Neural cell (in vitro differentiated cells): ENCODE measurements around the gene CLDND1. TPM values are rescaled to one million over a fixed set of nuclear protein-coding genes. Genes with fewer than 3 reads are reported as not detected.

Experiments
- H2AFZ ChIP-seq: fragments of 200-600, 300-800 bp; sonication (generic), shearing (Covaris generic); 2 replicates; pipeline ENCODE4 v1.6.0; 2014; ENCODE audit warnings: low read depth, mild to moderate bottlenecking, antibody characterized with exemption, low read length, moderate library complexity
- H3F3A ChIP-seq: fragments of 200-600 bp; shearing (Covaris generic); 2 replicates; pipeline ENCODE4 v1.6.1; 2016; ENCODE audit warnings: mild to moderate bottlenecking, moderate library complexity, mixed read lengths, antibody characterized with exemption, low read length; ENCODE audit not compliant: insufficient read depth, poor library complexity, severe bottlenecking
- H3K27ac ChIP-seq: fragments of 200-600, 300-800 bp; sonication (generic), shearing (Covaris generic); 2 replicates; pipeline ENCODE4 v1.5.1; 2014; ENCODE audit warnings: mild to moderate bottlenecking, low read length, moderate library complexity
- H3K27me3 ChIP-seq: fragments of 300-800, 200-600 bp; sonication (generic), shearing (Covaris generic); 2 replicates; pipeline ENCODE4 v1.6.0; 2014; ENCODE audit warnings: mild to moderate bottlenecking, low read depth, low read length, moderate library complexity; ENCODE audit not compliant: insufficient read depth
- H3K36me3 ChIP-seq: fragments of 300-800, 200-600 bp; sonication (generic), shearing (Covaris generic); 2 replicates; pipeline ENCODE4 v1.5.1; 2014; ENCODE audit warnings: mild to moderate bottlenecking, antibody characterized with exemption, low read length, moderate library complexity; ENCODE audit not compliant: insufficient read depth
- H3K4me2 ChIP-seq: fragments of 300-800, 200-600 bp; sonication (generic), shearing (Covaris generic); 2 replicates; pipeline ENCODE4 v1.6.0; 2014; ENCODE audit warnings: mild to moderate bottlenecking, low read length
- H3K4me3 ChIP-seq: fragments of 300-800, 200-600 bp; sonication (generic), shearing (Covaris generic); 2 replicates; pipeline ENCODE4 v1.5.1; 2014; ENCODE audit warnings: mild to moderate bottlenecking, low read length, moderate library complexity
- H3K79me2 ChIP-seq: fragments of 200-600 bp; shearing (Covaris generic); replicated peaks from 2 replicates; pipeline ENCODE4 v1.6.0; 2014; ENCODE audit warnings: mild to moderate bottlenecking, low read length, moderate library complexity; ENCODE audit not compliant: insufficient read depth
- H3K9ac ChIP-seq: fragments of 300-800, 200-600 bp; sonication (generic), shearing (Covaris generic); 2 replicates; pipeline ENCODE4 v1.6.1; 2016; ENCODE audit warnings: mild to moderate bottlenecking, low read length, mixed read lengths
- H3K9me2 ChIP-seq: fragments of 200-600 bp; shearing (Covaris generic); 2 replicates; pipeline ENCODE4 v1.6.1; 2016; ENCODE audit warnings: mild to moderate bottlenecking, low read length, mixed read lengths; ENCODE audit not compliant: insufficient read depth
- H3K9me3 ChIP-seq: fragments of 200-600, 300-800 bp; sonication (generic), shearing (Covaris generic); 2 replicates; pipeline ENCODE4 v1.6.1; 2016; ENCODE audit warnings: mild to moderate bottlenecking, mixed run types, low read length, moderate library complexity, mixed read lengths
- H4K20me1 ChIP-seq: fragments of 200-600 bp; shearing (Covaris generic); 2 replicates; pipeline ENCODE4 v1.6.1; 2016; ENCODE audit warnings: mild to moderate bottlenecking, mixed run types; ENCODE audit not compliant: insufficient read depth
- CTCF ChIP-seq: fragments of 450-650 bp; IDR thresholded peaks from 2 replicates; pipeline ENCODE4 v1.5.1; 2014; ENCODE audit warnings: antibody characterized with exemption, mild to moderate bottlenecking, moderate library complexity; ENCODE audit not compliant: poor library complexity, severe bottlenecking
- EP300 ChIP-seq: fragments of 450-650 bp; conservative IDR thresholded peaks from 2 replicates; pipeline ENCODE4 v1.6.1; 2014; ENCODE audit warnings: antibody characterized with exemption, mild to moderate bottlenecking, moderate library complexity; ENCODE audit not compliant: poor library complexity, severe bottlenecking
- EZH2 ChIP-seq: fragments of 200-600, 300-800 bp; shearing (Covaris generic), sonication (generic); IDR thresholded peaks from 2 replicates; pipeline ENCODE4 v1.6.1; 2014; ENCODE audit warnings: antibody characterized with exemption, low read length, borderline replicate concordance, mild to moderate bottlenecking; ENCODE audit not compliant: insufficient read depth, poor library complexity, severe bottlenecking
- MXI1 ChIP-seq: fragments of 450-650 bp; conservative IDR thresholded peaks from 2 replicates; pipeline ENCODE4 v1.6.1; 2014; ENCODE audit warnings: antibody characterized with exemption, mild to moderate bottlenecking; ENCODE audit not compliant: poor library complexity, severe bottlenecking
- POLR2AphosphoS5 ChIP-seq: IDR thresholded peaks from 2 replicates; pipeline ENCODE4 v1.6.1; 2012
- RAD21 ChIP-seq: fragments of 450-650 bp; conservative IDR thresholded peaks from 2 replicates; pipeline ENCODE4 v1.6.1; 2014; ENCODE audit warnings: antibody characterized with exemption, mild to moderate bottlenecking, moderate library complexity
- REST ChIP-seq: IDR thresholded peaks from 2 replicates; pipeline ENCODE4 v1.6.1; 2012; ENCODE audit warnings: borderline replicate concordance
- SMC3 ChIP-seq: fragments of 450-650 bp; conservative IDR thresholded peaks from 2 replicates; pipeline ENCODE4 v1.6.1; 2014; ENCODE audit warnings: antibody characterized with exemption, mild to moderate bottlenecking, moderate library complexity; ENCODE audit not compliant: poor library complexity
- TAF1 ChIP-seq: IDR thresholded peaks from 2 replicates; pipeline ENCODE4 v1.6.1; 2012; ENCODE audit warnings: low read depth
- polyA plus RNA-seq: library from polyadenylated mRNA; depleted of rRNA; stranded (reverse); fragments of >200 nt; gene quantifications from 2 replicates; pipeline ENCODE4 v1.2.3, GENCODE V29; 2014

The CLDND1 gene
- polyA plus RNA-seq, 1 donor from 2014 or later, result 162 TPM

GRCh38 chr3:98542623-98543022, 19.9 kb upstream of the CLDND1 start:
- no peaks in the 10 kb centered on the region for H3F3A ChIP-seq
- H3K27ac ChIP-seq, result no peak overlapping the region
- H3K4me3 ChIP-seq, result no peak overlapping the region
- H4K20me1 ChIP-seq, result no peaks in the 10 kb centered on the region
- no peaks in the 10 kb centered on the region for H3K27me3 ChIP-seq
- H2AFZ ChIP-seq, result no peak overlapping the region
- H3K79me2 ChIP-seq, result no peaks in the 10 kb centered on the region
- H3K36me3 ChIP-seq, result no peaks in the 10 kb centered on the region
- TF ChIP-seq SMC3 (no peak), RAD21 (no peak), EZH2 (no peak), POLR2AphosphoS5 (no peak), CTCF (no peak), TAF1 (no peak), EP300 (no peak), MXI1 (no peak), REST (no peak)
- no peak overlapping the region for H3K4me2 ChIP-seq
- H3K9me3 ChIP-seq, result no peaks in the 10 kb centered on the region
- H3K9me2 ChIP-seq, result no peaks in the 10 kb centered on the region
- H3K9ac ChIP-seq, result no peak overlapping the region

- Histone ChIP-seq H3K4me3 (no peak overlapping the region), H3K9me2 (no peaks in the 10 kb centered on the region), H3K9me3 (no peaks in the 10 kb centered on the region), H3K4me2 (no peak overlapping the region), H4K20me1 (no peaks in the 10 kb centered on the region), H3K27me3 (no peaks in the 10 kb centered on the region), H3K79me2 (no peaks in the 10 kb centered on the region), H3K36me3 (no peaks in the 10 kb centered on the region), H3F3A (no peaks in the 10 kb centered on the region), H3K27ac (no peak overlapping the region), H3K9ac (no peak overlapping the region), H2AFZ (no peak overlapping the region)
- TF ChIP-seq SMC3 (no peak), TAF1 (no peak), MXI1 (no peak), EZH2 (no peak), CTCF (no peak), EP300 (no peak), RAD21 (no peak), POLR2AphosphoS5 (no peak), REST (no peak)
Measured at GRCh38 chr3:98541695-98542094, 19.0 kb upstream of the CLDND1 start.
